ENCODE measurements around the gene ZNG1E.
"Not testable (repeated sequence)": the region's sequence is repeated elsewhere in the genome, so short reads cannot be mapped to it uniquely, and the experiment has no call there.

ZNG1E gene

DNA sequence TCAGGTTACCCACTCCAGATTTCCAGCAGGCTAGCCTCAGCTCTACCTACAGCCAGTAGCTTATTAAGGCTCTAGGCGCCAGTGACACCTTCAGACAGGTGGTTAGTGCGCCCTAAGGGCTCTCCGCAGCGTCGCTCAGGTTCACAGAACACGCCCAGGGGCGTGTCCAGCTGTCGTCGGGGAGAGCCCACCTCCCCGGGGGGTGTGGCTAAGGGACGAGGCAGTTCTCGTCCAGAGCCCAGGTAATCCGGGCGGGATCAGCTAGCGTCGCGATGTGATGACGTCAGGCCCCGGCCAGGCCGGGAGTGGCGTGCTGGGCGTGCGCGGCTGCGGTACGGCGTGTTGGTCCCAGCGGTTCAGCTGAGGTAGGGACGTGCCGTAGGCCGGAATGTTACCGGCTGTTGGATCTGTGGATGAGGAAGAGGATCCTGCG, at the start of gene ZNG1E:
Gene ZNG1E (plus strand): TSS at position 340 of the 433 bp plus-strand sequence. CDS start 49 bp downstream, at position 389.
- DNase-seq = not testable (repeated sequence)

DNA sequence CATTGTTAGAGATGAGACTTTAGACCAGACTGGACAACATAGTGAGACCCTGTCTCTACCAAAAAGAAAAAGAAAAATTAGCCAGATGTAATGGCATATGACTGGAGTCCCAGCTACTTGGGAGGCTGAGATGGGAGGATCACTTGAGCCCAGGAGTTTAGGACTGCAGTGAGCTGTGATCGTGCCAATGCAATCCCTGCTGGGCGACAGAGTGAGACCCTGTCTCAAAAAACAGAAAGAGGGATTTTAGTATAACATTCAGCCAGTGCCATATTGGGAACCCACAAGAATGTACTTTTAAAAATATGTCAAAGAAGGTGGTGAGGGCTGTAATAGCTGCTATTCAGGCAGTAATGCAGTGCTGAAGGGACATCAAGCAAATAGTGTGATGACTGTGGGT, 2.1 kb upstream of the ZNG1E start:
- DNase-seq = not testable (repeated sequence)

DNA sequence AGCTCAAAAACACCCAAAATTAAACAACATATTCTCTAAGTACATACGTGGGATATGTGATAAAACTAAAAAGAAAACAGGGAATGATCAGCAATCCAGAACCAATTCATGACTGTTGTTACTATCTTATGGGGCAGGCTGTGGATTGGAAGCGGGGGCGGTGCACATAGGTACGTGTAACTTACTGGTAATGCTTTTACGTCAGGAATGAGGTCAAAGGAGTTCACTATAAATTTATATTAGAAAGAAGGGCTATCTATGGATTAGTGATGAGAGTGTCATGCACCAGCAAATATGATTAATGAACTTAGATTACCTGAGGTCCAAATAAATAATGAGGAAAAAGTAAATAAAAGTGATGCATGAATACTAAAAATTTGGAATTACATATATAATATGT, 710 bp upstream of the ZNG1E start:
- not testable (repeated sequence) for DNase-seq

DNA sequence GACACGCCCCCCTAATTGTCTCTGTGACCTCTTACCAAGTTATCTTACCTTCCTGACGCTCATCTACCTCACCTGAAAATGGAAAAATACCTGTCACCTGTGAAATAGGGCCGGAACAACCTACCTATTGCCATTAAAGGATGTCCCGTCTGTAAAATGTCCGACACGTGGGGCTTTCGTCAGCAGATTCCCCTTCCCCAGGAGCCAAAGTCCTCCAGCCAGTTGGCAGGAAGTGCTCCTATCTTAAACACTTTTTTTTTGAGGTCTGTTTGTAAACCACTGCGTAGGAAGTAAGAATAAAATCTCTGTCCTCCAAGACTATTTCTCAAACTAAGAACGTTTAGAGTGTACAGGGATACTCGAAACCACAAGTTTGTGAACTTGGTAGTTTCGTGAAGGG, 661 bp downstream of the ZNG1E start:
- DNase-seq = not testable (repeated sequence)

DNA sequence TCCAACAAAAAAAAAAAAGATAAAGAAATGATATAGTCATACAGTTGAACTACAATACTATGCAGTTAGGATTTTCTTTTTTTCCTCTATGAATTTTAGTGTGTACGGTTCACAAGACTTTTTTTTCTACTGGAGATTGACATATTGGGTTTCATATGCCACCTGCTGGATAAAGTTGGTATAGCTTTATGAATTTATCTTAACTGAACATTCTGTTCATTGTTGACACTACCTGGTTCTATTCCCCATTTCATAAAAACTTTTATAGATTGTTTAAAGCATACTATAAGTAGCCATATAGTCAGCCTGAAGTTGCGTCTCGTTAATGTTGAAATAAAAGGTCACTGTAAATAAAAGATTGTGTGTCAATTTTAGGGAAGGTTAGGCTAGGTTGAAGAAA, 2.8 kb downstream of the ZNG1E start:
- not testable (repeated sequence) for DNase-seq

DNA sequence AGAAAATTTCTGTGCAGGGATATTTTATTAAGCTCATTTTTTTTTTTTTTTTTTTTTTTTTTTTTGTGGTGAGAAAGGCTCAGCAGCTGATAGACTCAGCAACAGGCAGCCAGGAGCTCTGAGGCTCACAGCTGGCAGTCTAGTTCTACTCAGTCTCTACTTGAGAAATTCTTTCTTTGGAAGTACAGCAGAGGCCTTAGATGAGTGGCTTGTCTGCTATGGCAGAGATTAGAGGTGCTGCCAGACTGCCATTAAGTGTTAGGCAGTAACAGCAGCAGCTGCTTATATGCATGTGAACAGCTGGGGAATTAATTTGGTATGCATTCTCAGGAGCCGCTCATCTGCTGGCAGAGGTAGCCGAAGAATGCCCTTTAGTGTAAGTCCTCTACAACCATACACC, 27.8 kb downstream of the ZNG1E start:
- DNase-seq = not testable (repeated sequence)

DNA sequence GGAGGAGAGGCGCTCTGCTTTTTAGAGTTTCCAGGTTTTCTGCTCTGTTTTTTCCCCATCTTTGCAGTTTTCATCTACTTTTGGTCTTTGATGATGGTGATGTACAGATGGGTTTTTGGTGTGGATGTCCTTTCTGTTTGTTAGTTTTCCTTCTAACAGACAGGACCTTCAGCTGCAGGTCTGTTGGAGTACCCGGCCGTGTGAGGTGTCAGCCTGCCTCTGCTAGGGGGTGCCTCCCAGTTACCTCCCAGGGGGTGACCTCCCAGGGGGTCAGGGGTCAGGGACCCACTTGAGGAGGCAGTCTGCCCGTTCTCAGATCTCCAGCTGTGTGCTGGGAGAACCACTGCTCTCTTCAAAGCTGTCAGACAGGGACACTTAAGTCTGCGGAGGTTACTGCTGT, 38.7 kb downstream of the ZNG1E start:
- not testable (repeated sequence) for DNase-seq

DNA sequence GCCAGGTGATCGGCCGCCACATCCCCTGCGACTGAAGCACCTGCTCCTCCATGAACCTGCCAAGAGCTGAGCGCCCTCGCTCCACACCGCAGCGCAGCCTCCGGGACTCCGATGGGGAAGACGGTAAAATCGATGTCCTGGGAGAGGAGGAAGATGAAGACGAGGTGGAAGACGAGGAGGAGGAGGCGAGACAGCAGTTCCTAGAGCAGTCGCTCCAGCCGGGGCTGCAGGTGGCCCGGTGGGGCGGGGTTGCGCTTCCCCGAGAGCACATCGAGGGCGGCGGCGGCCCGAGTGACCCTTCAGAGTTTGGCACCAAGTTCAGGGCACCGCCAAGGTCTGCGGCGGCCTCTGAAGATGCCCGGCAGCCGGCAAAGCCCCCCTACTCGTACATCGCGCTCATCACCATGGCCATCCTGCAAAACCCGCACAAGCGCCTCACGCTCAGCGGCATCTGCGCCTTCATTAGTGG, 61.4 kb downstream of the ZNG1E start, which contains the start of gene FOXD4L4:
Gene FOXD4L4 (plus strand): TSS at position 51 of the 469 bp plus-strand sequence. CDS start 0 bp downstream, at position 51.
- DNase-seq = not testable (repeated sequence)

DNA sequence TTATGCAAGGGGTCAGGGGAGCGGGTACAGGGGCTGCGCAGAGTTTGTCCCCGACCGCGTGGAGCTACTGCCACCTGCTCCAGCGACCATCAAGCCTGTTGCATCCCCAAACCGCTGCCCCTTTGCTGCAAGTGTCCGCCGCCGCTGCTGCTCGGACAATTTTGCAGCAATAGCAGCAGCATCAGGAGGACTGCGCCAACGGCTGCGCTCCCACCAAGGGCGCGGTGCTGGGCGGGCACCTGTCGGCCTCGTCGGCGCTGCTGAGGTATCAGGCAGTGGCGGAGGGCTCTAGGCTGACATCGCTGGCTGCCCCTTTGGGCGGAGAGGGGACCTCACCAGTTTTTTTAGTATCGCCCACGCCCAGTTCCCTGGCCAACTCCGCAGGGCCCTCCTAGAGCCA, 62.4 kb downstream of the ZNG1E start:
- not testable (repeated sequence) for DNase-seq
